ENCODE data around the gene WARS2. TPM values are rescaled to one million over a fixed set of nuclear protein-coding genes. Genes with fewer than 3 reads are reported as not detected.
"Not testable (repeated sequence)": the region's sequence is repeated elsewhere in the genome, so short reads cannot be mapped to it uniquely, and the experiment has no call there.

Gene WARS2
- 10 to 100 TPM; 28.3 to 30.0 TPM for total RNA-seq

DNA sequence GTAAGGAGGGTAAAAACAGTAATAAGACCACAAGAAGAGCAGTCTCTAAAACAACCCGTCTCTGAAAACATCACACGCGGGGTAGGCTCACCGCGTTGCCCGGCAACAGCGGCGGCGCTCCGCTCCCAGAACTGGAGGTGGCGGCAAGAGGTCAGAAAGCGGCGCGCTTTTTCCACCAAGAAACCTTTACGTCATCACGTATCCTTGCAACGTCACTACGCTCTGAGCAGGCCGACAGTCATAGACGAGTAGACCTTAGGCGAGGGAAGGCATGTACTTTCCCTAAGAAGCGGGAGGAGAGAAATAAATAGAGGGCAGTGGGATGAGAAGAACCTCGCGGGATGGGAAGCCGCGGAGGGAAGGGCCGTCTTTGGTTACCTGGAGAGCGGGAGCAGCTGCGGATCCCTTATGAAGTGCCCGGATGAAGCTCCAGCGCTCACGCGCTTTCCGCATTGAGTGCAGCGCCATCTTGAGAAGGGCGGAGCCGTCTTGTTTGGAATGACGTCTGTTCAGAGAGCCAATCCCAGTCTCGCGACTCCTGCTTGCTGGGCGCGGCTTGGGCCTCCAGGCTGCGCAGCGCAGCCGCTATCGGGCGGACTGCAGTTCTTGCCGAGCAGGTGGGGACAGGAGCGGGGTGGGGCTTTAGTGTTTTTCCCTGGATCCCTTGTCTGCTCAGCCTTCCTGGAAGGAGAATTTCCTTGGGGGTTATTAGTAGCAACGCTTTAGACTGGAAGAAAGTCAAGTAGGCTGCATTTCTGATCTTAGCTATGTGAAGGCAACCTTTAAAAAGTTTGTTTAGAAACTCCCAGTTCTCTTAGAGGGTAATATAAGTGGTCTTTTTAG is at the start of gene WARS2:
Gene WARS2 (minus strand): TSS at position 477 of the 843 bp plus-strand sequence. CDS start 9 bp downstream, at position 468.
- H3K27me3 Mint-ChIP-seq (ENCODE audit: low read depth) = no peaks in the 10 kb centered on the region
- no peaks in the 10 kb centered on the region for H3K9me3 Mint-ChIP-seq
- intact Hi-C loops (cut with micrococcal nuclease) = loop anchor here (1.0 to 5.0 kb wide), 11 partner anchors 137 to 1773 kb away; partner anchors contain the start of genes GDAP2, MAN1A2, SEC22B and TENT5C
- no peak within 1 kb of the TSS for H3K27ac Mint-ChIP-seq
- CTCF ChIA-PET = interaction anchor here (1.2 to 1.3 kb wide), 2 partner anchors 10 to 20 kb away, joined by 3 to 4 read pairs; no protein-coding TSS in a partner anchor
- H3K4me1 Mint-ChIP-seq (ENCODE audit: low read depth) = peaks cover 27% of the 10 kb centered on the region
- peak; percentile 95 for DNase-seq
- peaks cover 25% of the 10 kb centered on the region for H3K36me3 Mint-ChIP-seq (ENCODE audit: low read depth)
- H3K4me3 Mint-ChIP-seq = no peak within 1 kb of the TSS

DNA sequence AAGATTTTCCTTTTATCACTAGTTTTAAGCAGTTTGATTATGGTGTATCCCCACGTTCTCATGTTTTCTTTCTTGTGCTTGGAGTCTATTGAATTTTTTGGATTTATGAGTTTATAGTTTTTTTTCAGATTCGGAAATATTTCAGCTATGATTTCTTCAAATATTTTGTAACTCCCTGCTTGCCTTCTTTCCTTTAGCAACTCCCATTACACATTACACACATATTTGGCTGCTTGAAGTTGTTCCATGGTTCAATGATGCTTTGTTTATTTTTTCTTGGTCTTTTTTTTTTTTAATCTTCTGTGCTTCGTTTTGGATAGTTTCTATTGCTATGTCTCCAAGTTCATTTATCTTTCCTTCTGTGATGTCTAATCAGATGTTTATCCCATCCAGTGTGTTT is 48.5 kb upstream of the WARS2 start:
- peaks cover 7% of the 10 kb centered on the region for H3K9me3 Mint-ChIP-seq
- CTCF ChIA-PET = no interaction called here
- H3K4me1 Mint-ChIP-seq (ENCODE audit: low read depth) = no peaks in the 10 kb centered on the region
- H3K36me3 Mint-ChIP-seq (ENCODE audit: low read depth) = peaks cover 47% of the 10 kb centered on the region
- H3K27ac Mint-ChIP-seq = no peak overlapping the region
- DNase-seq = no peak
- no peaks in the 10 kb centered on the region for H3K27me3 Mint-ChIP-seq (ENCODE audit: low read depth)
- no peak overlapping the region for H3K4me3 Mint-ChIP-seq
- intact Hi-C loops (cut with micrococcal nuclease) = no loop called here

- CTCF ChIA-PET = no interaction called here
- H3K9me3 Mint-ChIP-seq = peaks cover 7% of the 10 kb centered on the region
- H3K27ac Mint-ChIP-seq = no peak overlapping the region
- intact Hi-C loops (cut with micrococcal nuclease) = no loop called here
- DNase-seq = no peak
- no peaks in the 10 kb centered on the region for H3K4me1 Mint-ChIP-seq (ENCODE audit: low read depth)
- no peak overlapping the region for H3K4me3 Mint-ChIP-seq
- H3K27me3 Mint-ChIP-seq (ENCODE audit: low read depth) = no peaks in the 10 kb centered on the region
- peaks cover 48% of the 10 kb centered on the region for H3K36me3 Mint-ChIP-seq (ENCODE audit: low read depth)
These were observed 47.0 kb upstream of the WARS2 start for GRCh38 chr1:119187416-119187815.

DNA sequence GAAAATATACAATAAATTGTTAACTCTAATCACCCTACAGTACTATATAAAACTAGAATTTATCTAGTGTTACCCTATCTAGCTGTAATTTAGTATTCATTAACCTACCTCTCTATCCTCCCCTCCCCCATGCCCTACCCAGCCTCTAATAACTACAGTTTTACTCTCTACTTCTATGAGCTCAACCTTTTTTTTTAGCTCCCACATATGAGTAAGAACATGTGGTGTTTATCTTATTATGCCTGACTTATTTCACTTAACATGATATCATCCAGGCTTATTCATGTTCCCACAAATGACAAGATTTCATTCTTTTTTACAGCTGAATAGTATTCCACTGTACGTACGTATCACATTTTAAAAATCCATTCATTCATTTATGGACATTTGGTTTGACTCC is 46.0 kb upstream of the WARS2 start:
- Mint-ChIP-seq H3K4me1 (ENCODE audit: low read depth) (no peaks in the 10 kb centered on the region), H3K27ac (no peak overlapping the region), H3K27me3 (ENCODE audit: low read depth) (no peaks in the 10 kb centered on the region), H3K9me3 (peaks cover 11% of the 10 kb centered on the region), H3K4me3 (no peak overlapping the region), H3K36me3 (ENCODE audit: low read depth) (peaks cover 53% of the 10 kb centered on the region)
- CTCF ChIA-PET = interaction anchor here (0.7 kb wide), 1 partner anchor 73 kb away, joined by 3 read pairs; no protein-coding TSS in a partner anchor
- no peak for DNase-seq
- intact Hi-C loops (cut with micrococcal nuclease) = no loop called here

DNA sequence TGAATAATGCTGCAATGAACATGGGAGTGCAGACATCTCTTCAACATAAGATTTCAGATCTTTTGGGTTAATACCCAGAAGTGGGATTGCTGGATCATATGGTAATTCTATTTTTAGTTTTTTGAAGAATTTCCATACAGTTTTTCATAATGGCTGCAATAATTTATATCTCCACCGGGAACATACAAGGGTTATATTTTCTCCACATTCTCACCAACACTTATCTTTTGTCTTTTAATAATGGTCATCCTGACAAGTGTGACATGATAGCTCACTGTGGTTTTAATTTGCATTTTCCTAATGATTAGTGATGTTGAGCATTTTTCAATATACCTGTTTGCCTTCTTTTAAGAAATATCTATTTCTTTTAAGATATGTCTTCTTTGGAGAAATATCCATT is 44.5 kb upstream of the WARS2 start:
- no peak for DNase-seq
- Mint-ChIP-seq H3K4me1 (ENCODE audit: low read depth) (no peaks in the 10 kb centered on the region), H3K4me3 (no peak overlapping the region), H3K36me3 (ENCODE audit: low read depth) (peaks cover 48% of the 10 kb centered on the region), H3K9me3 (peaks cover 11% of the 10 kb centered on the region), H3K27me3 (ENCODE audit: low read depth) (no peaks in the 10 kb centered on the region), H3K27ac (no peak overlapping the region)
- intact Hi-C loops (cut with micrococcal nuclease) = no loop called here
- CTCF ChIA-PET = interaction anchor here (0.6 kb wide), 1 partner anchor 51 kb away, joined by 3 read pairs; no protein-coding TSS in a partner anchor

DNA sequence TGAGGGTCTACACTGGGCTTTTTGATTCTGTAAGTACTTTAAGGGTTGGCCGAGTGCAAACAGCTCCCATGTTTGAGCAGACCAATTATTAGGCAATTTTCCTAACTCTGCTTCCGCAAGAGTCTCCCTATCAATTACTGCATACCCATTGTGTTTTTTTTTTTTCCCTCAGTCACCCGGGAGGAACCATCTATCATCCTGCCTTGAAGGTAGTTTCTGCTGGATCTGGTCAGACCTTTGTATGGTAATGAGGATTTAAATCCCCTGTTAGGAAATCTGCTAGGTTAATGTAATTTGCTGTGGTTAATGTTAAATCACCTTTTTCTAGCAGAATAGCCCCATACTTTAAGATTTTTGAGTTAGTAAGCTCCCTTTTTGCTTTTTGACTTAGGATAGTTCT is 40.8 kb upstream of the WARS2 start:
- no peak overlapping the region for H3K4me3 Mint-ChIP-seq
- peaks cover 54% of the 10 kb centered on the region for H3K36me3 Mint-ChIP-seq (ENCODE audit: low read depth)
- H3K4me1 Mint-ChIP-seq (ENCODE audit: low read depth) = no peaks in the 10 kb centered on the region
- intact Hi-C loops (cut with micrococcal nuclease) = no loop called here
- H3K9me3 Mint-ChIP-seq = peaks cover 24% of the 10 kb centered on the region
- no peak for DNase-seq
- CTCF ChIA-PET = no interaction called here
- H3K27ac Mint-ChIP-seq = no peak overlapping the region
- no peaks in the 10 kb centered on the region for H3K27me3 Mint-ChIP-seq (ENCODE audit: low read depth)

DNA sequence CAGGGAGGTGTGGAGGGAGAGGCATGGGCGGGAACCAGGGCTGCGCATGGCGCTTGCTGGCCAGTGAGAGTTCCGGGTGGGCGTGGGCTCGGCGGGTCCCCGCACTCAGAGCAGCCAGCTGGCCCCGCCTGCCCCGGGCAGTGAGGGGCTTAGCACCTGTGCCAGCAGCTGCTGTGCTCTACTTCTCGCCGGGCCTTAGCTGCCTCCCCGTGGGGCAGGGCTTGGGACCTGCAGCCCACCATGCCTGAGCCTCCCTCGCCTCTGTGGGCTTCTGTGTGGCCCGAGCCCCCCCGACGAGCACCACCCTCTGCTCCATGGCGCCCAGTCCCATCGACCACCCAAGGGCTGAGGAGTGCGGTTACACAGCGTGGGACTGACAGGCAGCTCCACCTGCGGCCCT is 38.6 kb upstream of the WARS2 start:
- no peaks in the 10 kb centered on the region for H3K27me3 Mint-ChIP-seq (ENCODE audit: low read depth)
- H3K36me3 Mint-ChIP-seq (ENCODE audit: low read depth) = peaks cover 66% of the 10 kb centered on the region
- H3K27ac Mint-ChIP-seq = no peak overlapping the region

GRCh38 chr1:119172927-119173326 is 32.5 kb upstream of the WARS2 start:
- H3K36me3 Mint-ChIP-seq (ENCODE audit: low read depth) = peaks cover 86% of the 10 kb centered on the region
- CTCF ChIA-PET = not testable (repeated sequence)

More for the DNA sequence above, 38.6 kb upstream of the WARS2 start:
- Mint-ChIP-seq H3K4me1 (ENCODE audit: low read depth) (no peaks in the 10 kb centered on the region), H3K9me3 (peaks cover 26% of the 10 kb centered on the region), H3K4me3 (no peak overlapping the region)
- CTCF ChIA-PET = no interaction called here
- DNase-seq = no peak
- intact Hi-C loops (cut with micrococcal nuclease) = no loop called here

GRCh38 chr1:119171381-119172010 is 31.0 kb upstream of the WARS2 start:
- Mint-ChIP-seq H3K9me3 (peaks cover 14% of the 10 kb centered on the region), H3K36me3 (ENCODE audit: low read depth) (peaks cover 84% of the 10 kb centered on the region)
- DNase-seq; H3K27ac Mint-ChIP-seq; H3K4me1 Mint-ChIP-seq (ENCODE audit: low read depth); H3K27me3 Mint-ChIP-seq (ENCODE audit: low read depth); CTCF ChIA-PET; intact Hi-C loops (cut with micrococcal nuclease); H3K4me3 Mint-ChIP-seq: not testable (repeated sequence)

More at GRCh38 chr1:119172927-119173326, 32.5 kb upstream of the WARS2 start:
- intact Hi-C loops (cut with micrococcal nuclease); H3K27me3 Mint-ChIP-seq (ENCODE audit: low read depth); DNase-seq; H3K4me3 Mint-ChIP-seq; H3K27ac Mint-ChIP-seq; H3K4me1 Mint-ChIP-seq (ENCODE audit: low read depth): not testable (repeated sequence)
- H3K9me3 Mint-ChIP-seq = peaks cover 25% of the 10 kb centered on the region

GRCh38 chr1:119163396-119163795 is 22.9 kb upstream of the WARS2 start:
- no peak for DNase-seq
- no peak overlapping the region for H3K27ac Mint-ChIP-seq
- H3K9me3 Mint-ChIP-seq = no peaks in the 10 kb centered on the region
- intact Hi-C loops (cut with micrococcal nuclease) = no loop called here
- CTCF ChIA-PET = interaction anchor here (0.7 kb wide), 1 partner anchor 84 kb away, joined by 3 read pairs; no protein-coding TSS in a partner anchor
- H3K27me3 Mint-ChIP-seq (ENCODE audit: low read depth) = no peaks in the 10 kb centered on the region
- H3K4me1 Mint-ChIP-seq (ENCODE audit: low read depth) = no peaks in the 10 kb centered on the region
- peaks cover 71% of the 10 kb centered on the region for H3K36me3 Mint-ChIP-seq (ENCODE audit: low read depth)
- no peak overlapping the region for H3K4me3 Mint-ChIP-seq

GRCh38 chr1:119160866-119161265 is 20.4 kb upstream of the WARS2 start:
- H3K36me3 Mint-ChIP-seq (ENCODE audit: low read depth) = peaks cover 69% of the 10 kb centered on the region
- no peak for DNase-seq
- H3K27me3 Mint-ChIP-seq (ENCODE audit: low read depth) = no peaks in the 10 kb centered on the region
- no peak overlapping the region for H3K27ac Mint-ChIP-seq
- CTCF ChIA-PET = interaction anchor here (1.6 kb wide), 1 partner anchor 19 kb away, joined by 3 read pairs; no protein-coding TSS in a partner anchor
- peaks cover under 1% of the 10 kb centered on the region for H3K9me3 Mint-ChIP-seq
- peaks cover 1% of the 10 kb centered on the region for H3K4me1 Mint-ChIP-seq (ENCODE audit: low read depth)
- H3K4me3 Mint-ChIP-seq = no peak overlapping the region
- intact Hi-C loops (cut with micrococcal nuclease) = no loop called here

DNA sequence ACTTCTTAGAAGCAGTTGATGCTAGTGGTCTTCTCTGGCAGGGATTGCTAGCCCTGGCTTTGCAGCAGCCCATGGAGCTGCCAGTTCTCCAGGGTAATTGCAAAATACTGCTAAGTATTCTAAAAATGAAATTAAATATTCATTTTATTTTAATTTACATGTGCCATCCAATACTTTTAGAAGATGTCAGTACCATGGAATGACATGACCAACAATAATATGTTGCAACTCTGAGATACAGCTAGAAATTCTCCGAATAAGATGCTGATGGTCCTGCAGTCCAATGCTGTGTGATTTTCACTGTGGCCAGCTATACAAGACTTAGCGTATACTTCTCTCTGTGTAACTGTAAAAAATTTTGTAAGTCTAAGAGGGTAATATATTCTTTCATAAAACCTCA is 20.0 kb upstream of the WARS2 start:
- Mint-ChIP-seq H3K27ac (no peak overlapping the region), H3K27me3 (ENCODE audit: low read depth) (no peaks in the 10 kb centered on the region), H3K36me3 (ENCODE audit: low read depth) (peaks cover 70% of the 10 kb centered on the region), H3K9me3 (peaks cover 2% of the 10 kb centered on the region), H3K4me3 (no peak overlapping the region), H3K4me1 (ENCODE audit: low read depth) (peaks cover 4% of the 10 kb centered on the region)
- no peak for DNase-seq
- intact Hi-C loops (cut with micrococcal nuclease) = no loop called here
- CTCF ChIA-PET = interaction anchor here (1.6 kb wide), 1 partner anchor 19 kb away, joined by 3 read pairs; no protein-coding TSS in a partner anchor

Measured in activated naive CD4-positive, alpha-beta T cell treated with anti-CD3 and anti-CD28 coated beads for 36 hours (primary cell).